HCEC 1CT (cell line): Measurements from ENCODE around the gene AIG1.
"Not testable (repeated sequence)": the region's sequence is repeated elsewhere in the genome, so short reads cannot be mapped to it uniquely, and the experiment has no call there.

Source experiments
- DNase-seq: peaks from one replicate; pipeline ENCODE4 v3.0.0-alpha.2; 2017

Gene AIG1

GRCh38 chr6:143059663-143060353 lies 881 bp upstream of the AIG1 start:
- DNase-seq: peak; percentile 62

- peak; percentile 93 for DNase-seq
These were observed 309 bp upstream of the AIG1 start for GRCh38 chr6:143060354-143060805.

GRCh38 chr6:143061597-143062385 lies 1.1 kb downstream of the AIG1 start:
- no peak for DNase-seq

- no peak for DNase-seq
These were observed 1.9 kb downstream of the AIG1 start for GRCh38 chr6:143062551-143062950.

- no peak for DNase-seq
These were observed 2.9 kb downstream of the AIG1 start for GRCh38 chr6:143063631-143064030.

GRCh38 chr6:143064271-143064670 lies 3.6 kb downstream of the AIG1 start:
- DNase-seq: no peak

- peak; percentile 24 for DNase-seq
These were observed 4.4 kb downstream of the AIG1 start for GRCh38 chr6:143064951-143065683.

GRCh38 chr6:143068001-143068400 lies 7.3 kb downstream of the AIG1 start:
- DNase-seq: peak; percentile 4

GRCh38 chr6:143074101-143074500 lies 13.4 kb downstream of the AIG1 start:
- no peak for DNase-seq

GRCh38 chr6:143074670-143075318 lies 14.1 kb downstream of the AIG1 start:
- no peak for DNase-seq

GRCh38 chr6:143078468-143079324 lies 18.0 kb downstream of the AIG1 start:
- DNase-seq: no peak

- DNase-seq: no peak
These were observed 18.6 kb downstream of the AIG1 start for GRCh38 chr6:143079325-143079640.

GRCh38 chr6:143082274-143082673 lies 21.6 kb downstream of the AIG1 start:
- not testable (repeated sequence) for DNase-seq

- not testable (repeated sequence) for DNase-seq
These were observed 23.3 kb downstream of the AIG1 start for GRCh38 chr6:143084019-143084418.

- DNase-seq: not testable (repeated sequence)
These were observed 26.6 kb downstream of the AIG1 start for GRCh38 chr6:143087335-143087734.

- DNase-seq: no peak
These were observed 27.2 kb downstream of the AIG1 start for GRCh38 chr6:143087856-143088255.

GRCh38 chr6:143090314-143091044 lies 29.8 kb downstream of the AIG1 start:
- DNase-seq: no peak

GRCh38 chr6:143092768-143093167 lies 32.1 kb downstream of the AIG1 start:
- DNase-seq: no peak

- DNase-seq: no peak
These were observed 32.6 kb downstream of the AIG1 start for GRCh38 chr6:143093290-143093689.

GRCh38 chr6:143096403-143096802 lies 35.7 kb downstream of the AIG1 start:
- DNase-seq: no peak

GRCh38 chr6:143097224-143097795 lies 36.6 kb downstream of the AIG1 start:
- no peak for DNase-seq
